SK-N-SH (cell line): ENCODE results near the gene FOXD3. TPM values are rescaled to one million over a fixed set of nuclear protein-coding genes. Genes with fewer than 3 reads are reported as not detected.

Experiments used
- CTCF ChIA-PET: fragments of 300-600, 350-600 bp; formaldehyde crosslinking; extraction: SDS; loops from one replicate; lab custom pipeline; 2021; lab: Yijun Ruan, JAX
- POLR2A ChIA-PET: fragments of 350-600 bp; sonication (Branson Sonifier 250); formaldehyde crosslinking; extraction: SDS; loops from one replicate; lab custom pipeline; 2020; ENCODE audit warnings: antibody characterized with exemption, inconsistent platforms; lab: Yijun Ruan, JAX
- DNase-seq: peaks from one replicate; pipeline ENCODE4 v3.0.0; 2012
- H2AFZ ChIP-seq: fragments of 200-600 bp; sonication (generic); 2 replicates; pipeline ENCODE4 v1.8.1; 2016; ENCODE audit warnings: antibody characterized with exemption, mild to moderate bottlenecking, low read depth
- H3F3A ChIP-seq: fragments of 200-600 bp; sonication (generic); replicated peaks from 2 replicates; pipeline ENCODE3; 2016; ENCODE audit warnings: antibody characterized with exemption, mild to moderate bottlenecking; ENCODE audit not compliant: insufficient read depth
- H3K27ac ChIP-seq, 2 experiments: fragments of 200-500 bp in 1 of 2; fragments of 200-600 bp in 1 of 2; sonication (Bioruptor generic) in 1 of 2; sonication (generic), shearing (Covaris generic) in 1 of 2; 2 replicates each; pipeline versions ENCODE4 v1.5.1 to v1.6.1; 2014 to 2016; ENCODE audit warnings: low read depth in 2 of 2, inconsistent platforms in 1 of 2, low read length in 1 of 2, mild to moderate bottlenecking in 1 of 2, mixed read lengths in 1 of 2
- H3K27me3 ChIP-seq: fragments of 200-600 bp; sonication (generic), shearing (Covaris generic); 2 replicates; pipeline ENCODE4 v1.6.1; 2016; ENCODE audit warnings: mixed run types; ENCODE audit not compliant: insufficient read depth
- H3K36me3 ChIP-seq, 2 experiments: fragments of 200-500 bp in 1 of 2; fragments of 200-600 bp in 1 of 2; sonication (Bioruptor generic) in 1 of 2; sonication (generic) in 1 of 2; replicated peaks in 1 of 2; 2 replicates each; pipeline versions ENCODE3 to v1.5.1; 2014 to 2016; ENCODE audit warnings: low read length in 1 of 2, mild to moderate bottlenecking in 1 of 2; ENCODE audit not compliant: insufficient read depth in 2 of 2, control insufficient read depth in 1 of 2
- H3K4me1 ChIP-seq, 2 experiments: fragments of 200-500 bp in 1 of 2; fragments of 200-600 bp in 1 of 2; sonication (Bioruptor generic) in 1 of 2; sonication (generic), shearing (Covaris generic) in 1 of 2; 2 replicates each; pipeline versions ENCODE4 v1.5.1 to v1.6.1; 2014 to 2016; ENCODE audit warnings: low read depth in 1 of 2, low read length in 1 of 2, mixed run types in 1 of 2; ENCODE audit not compliant: insufficient read depth in 2 of 2, control insufficient read depth in 1 of 2
- H3K4me2 ChIP-seq: fragments of 200-600 bp; sonication (generic), shearing (Covaris generic); 2 replicates; pipeline ENCODE4 v1.6.1; 2017; ENCODE audit warnings: mixed run types
- H3K4me3 ChIP-seq, 2 experiments: fragments of 200-500 bp in 1 of 2; fragments of 200-600 bp in 1 of 2; sonication (Bioruptor generic) in 1 of 2; sonication (generic), shearing (Covaris generic) in 1 of 2; 2 replicates each; pipeline versions ENCODE4 v1.5.1 to v1.8.1; 2014 to 2016; ENCODE audit warnings: low read depth in 2 of 2, inconsistent platforms in 1 of 2, low read length in 1 of 2, mild to moderate bottlenecking in 1 of 2, mixed read lengths in 1 of 2, moderate library complexity in 1 of 2
- H3K79me2 ChIP-seq: fragments of 200-600 bp; sonication (generic); 2 replicates; pipeline ENCODE4 v1.8.1; 2017; ENCODE audit warnings: mild to moderate bottlenecking; ENCODE audit not compliant: insufficient read depth
- H3K9ac ChIP-seq: fragments of 200-600 bp; sonication (generic); 2 replicates; pipeline ENCODE4 v1.6.1; 2017; ENCODE audit warnings: mixed run types
- H3K9me2 ChIP-seq: fragments of 200-600 bp; sonication (generic); 2 replicates; pipeline ENCODE4 v1.6.1; 2017; ENCODE audit warnings: mixed run types
- H3K9me3 ChIP-seq: fragments of 200-600 bp; sonication (generic); 2 replicates; pipeline ENCODE4 v1.6.1; 2017; ENCODE audit warnings: mixed run types, mild to moderate bottlenecking, moderate library complexity
- H4K20me1 ChIP-seq: fragments of 200-600 bp; sonication (generic); 2 replicates; pipeline ENCODE4 v1.6.1; 2017; ENCODE audit warnings: mild to moderate bottlenecking, mixed run types; ENCODE audit not compliant: insufficient read depth
- CHD2 ChIP-seq: fragments of 150-350 bp; IDR thresholded peaks from 2 replicates; pipeline ENCODE4 v1.6.1; 2018; ENCODE audit warnings: low read length; ENCODE audit not compliant: partially characterized antibody
- ELF1 ChIP-seq: IDR thresholded peaks from 2 replicates; pipeline ENCODE4 v1.4.0; 2012
- EZH2phosphoT487 ChIP-seq: fragments of 200-600 bp; sonication (generic); IDR thresholded peaks from 2 replicates; pipeline ENCODE4 v1.6.1; 2017; ENCODE audit warnings: low read depth, mixed run types, mild to moderate bottlenecking, antibody characterized with exemption, moderate library complexity, borderline replicate concordance
- FOXJ3 ChIP-seq: sonication (generic); formaldehyde crosslinking; IDR thresholded peaks from 2 replicates; pipeline ENCODE4 v1.5.1; 2020; ENCODE audit warnings: mild to moderate bottlenecking, missing genetic modification reagents
- FOXM1 ChIP-seq: IDR thresholded peaks from 2 replicates; pipeline ENCODE4 v1.4.0; 2012; ENCODE audit warnings: low read depth, mild to moderate bottlenecking
- MEF2A ChIP-seq: IDR thresholded peaks from 2 replicates; pipeline ENCODE4 v1.4.0; 2012; ENCODE audit warnings: low read depth, borderline replicate concordance
- MXI1 ChIP-seq: IDR thresholded peaks from 2 replicates; pipeline ENCODE4 v1.6.1; 2012; ENCODE audit warnings: mild to moderate bottlenecking, low read depth, low read length, improper control_type of control experiment
- PBX3 ChIP-seq: IDR thresholded peaks from 2 replicates; pipeline ENCODE4; 2012
- POLR2AphosphoS5 ChIP-seq: IDR thresholded peaks from 2 replicates; pipeline ENCODE4 v1.6.1; 2012; ENCODE audit warnings: low read depth, low read length
- RAD21 ChIP-seq: IDR thresholded peaks from 2 replicates; pipeline ENCODE4 v1.6.1; 2012; ENCODE audit warnings: mild to moderate bottlenecking, low read length
- RXRA ChIP-seq: IDR thresholded peaks from 2 replicates; pipeline ENCODE4 v1.4.0; 2012; ENCODE audit warnings: low read depth, mild to moderate bottlenecking, borderline replicate concordance
- SIN3A ChIP-seq: IDR thresholded peaks from 2 replicates; pipeline ENCODE4 v1.6.1; 2012; ENCODE audit warnings: low read depth, mild to moderate bottlenecking, low read length, moderate library complexity, borderline replicate concordance
- SMC3 ChIP-seq: IDR thresholded peaks from 2 replicates; pipeline ENCODE4 v1.6.1; 2012; ENCODE audit warnings: low read depth, low read length, improper control_type of control experiment
- TAF1 ChIP-seq: IDR thresholded peaks from 2 replicates; pipeline ENCODE4 v1.6.1; 2012; ENCODE audit warnings: low read depth, mild to moderate bottlenecking, low read length, moderate library complexity, borderline replicate concordance
- USF2 ChIP-seq: fragments of 150-350 bp; IDR thresholded peaks from 2 replicates; pipeline ENCODE4 v1.6.1; 2017; ENCODE audit warnings: antibody characterized with exemption, low read length, low read depth, borderline replicate concordance
- YY1 ChIP-seq: IDR thresholded peaks from 2 replicates; pipeline ENCODE4 v1.4.0; 2012; ENCODE audit warnings: low read depth, mild to moderate bottlenecking
- WGBS: methylation state at CpG from one replicate; pipeline ENCODE4 v1.1.6; 2017; ENCODE audit warnings: low lambda C conversion rate; 5-methylcytosine and 5-hydroxymethylcytosine counted together
- polyA plus RNA-seq, 3 experiments: library from polyadenylated mRNA; depleted of rRNA; stranded (reverse); fragments of >200 nt; gene quantifications; 2 replicates each; pipeline ENCODE4 v1.2.3, GENCODE V29; 2012
- TF ChIP-seq, protein P1 (sequence below): IDR thresholded peaks from 2 replicates; pipeline ENCODE4 v1.4.0; 2012; ENCODE audit warnings: low read depth
- TF ChIP-seq, protein P2 (sequence below): IDR thresholded peaks from 2 replicates; pipeline ENCODE4 v1.4.0; 2012; ENCODE audit warnings: low read depth, borderline replicate concordance

Gene FOXD3
- polyA plus RNA-seq, 1 of the 3 experiments (the other 2 are of a cell fraction): not detected

DNA sequence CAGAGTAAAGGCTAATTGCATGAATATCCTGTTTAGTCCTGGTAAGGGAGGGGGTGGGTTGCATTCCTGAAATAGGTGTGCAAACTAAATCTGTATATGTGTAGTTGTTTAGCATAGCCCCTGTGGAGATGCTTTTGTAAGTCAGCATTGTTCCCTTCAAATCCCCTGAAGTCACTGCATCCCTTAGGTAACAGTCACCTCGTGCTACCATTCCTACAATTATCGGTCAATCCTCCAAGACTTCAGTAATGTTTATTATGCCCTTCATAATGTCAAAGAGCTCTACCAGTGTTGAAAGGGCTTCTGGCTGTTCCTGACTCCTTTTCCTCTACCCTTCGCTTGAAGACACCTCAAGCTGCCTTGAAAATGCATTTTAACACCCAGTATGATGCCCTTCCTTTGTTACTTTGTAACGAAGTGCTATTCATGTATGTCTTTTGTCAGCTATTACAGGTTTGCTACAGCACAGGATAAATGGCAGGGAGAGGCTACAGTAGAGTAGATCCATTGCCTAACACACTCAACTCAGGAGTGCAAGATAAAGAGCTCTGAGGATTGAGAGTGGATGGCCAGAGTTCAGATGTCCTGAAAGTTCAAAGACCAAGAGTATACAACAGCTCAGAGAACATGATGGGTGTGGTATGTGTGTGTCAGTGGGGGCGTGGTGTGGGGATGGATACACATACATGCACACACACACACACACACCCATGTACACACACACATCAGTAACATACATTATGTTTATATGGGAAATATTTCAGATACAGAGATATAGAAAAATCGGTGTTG, 27.4 kb upstream of the FOXD3 start:
- Histone ChIP-seq H3K27ac (no peak overlapping the region), H2AFZ (no peak overlapping the region), H3K4me3 (no peak overlapping the region), H3K36me3 (no peaks in the 10 kb centered on the region), H3K9me2 (no peaks in the 10 kb centered on the region), H4K20me1 (no peaks in the 10 kb centered on the region), H3K4me2 (no peak overlapping the region), H3F3A (no peaks in the 10 kb centered on the region), H3K27me3 (no peaks in the 10 kb centered on the region), H3K9ac (no peak overlapping the region), H3K4me1 (no peaks in the 10 kb centered on the region), H3K9me3 (no peaks in the 10 kb centered on the region), H3K79me2 (no peaks in the 10 kb centered on the region)
- DNase-seq: no peak
- WGBS: 35% methylated on average over 6 of the region's 6 CpGs
- CTCF ChIA-PET: interaction anchor here (1.2 to 1.3 kb wide), 2 partner anchors 14 to 384 kb away, joined by 3 to 4 read pairs; no protein-coding TSS in a partner anchor
- TF ChIP-seq, protein P1, sequence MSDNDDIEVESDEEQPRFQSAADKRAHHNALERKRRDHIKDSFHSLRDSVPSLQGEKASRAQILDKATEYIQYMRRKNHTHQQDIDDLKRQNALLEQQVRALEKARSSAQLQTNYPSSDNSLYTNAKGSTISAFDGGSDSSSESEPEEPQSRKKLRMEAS: no peak
- TF ChIP-seq PBX3 (no peak), MEF2A (no peak), RAD21 (no peak), YY1 (no peak), SMC3 (no peak), POLR2AphosphoS5 (no peak), SIN3A (no peak), ELF1 (no peak), USF2 (no peak)
- POLR2A ChIA-PET: no interaction called here

GRCh38 chr1:63304410-63304809, 18.0 kb upstream of the FOXD3 start:
- POLR2A ChIA-PET: no interaction called here
- Histone ChIP-seq H3K4me1 (no peaks in the 10 kb centered on the region), H3K36me3 (no peaks in the 10 kb centered on the region), H3K27me3 (no peaks in the 10 kb centered on the region; the same call in 1 of the 2 replicates), H3K4me3 (no peak overlapping the region), H3K79me2 (no peaks in the 10 kb centered on the region), H2AFZ (no peak overlapping the region)
- CTCF ChIA-PET: no interaction called here
- TF ChIP-seq, protein P2, sequence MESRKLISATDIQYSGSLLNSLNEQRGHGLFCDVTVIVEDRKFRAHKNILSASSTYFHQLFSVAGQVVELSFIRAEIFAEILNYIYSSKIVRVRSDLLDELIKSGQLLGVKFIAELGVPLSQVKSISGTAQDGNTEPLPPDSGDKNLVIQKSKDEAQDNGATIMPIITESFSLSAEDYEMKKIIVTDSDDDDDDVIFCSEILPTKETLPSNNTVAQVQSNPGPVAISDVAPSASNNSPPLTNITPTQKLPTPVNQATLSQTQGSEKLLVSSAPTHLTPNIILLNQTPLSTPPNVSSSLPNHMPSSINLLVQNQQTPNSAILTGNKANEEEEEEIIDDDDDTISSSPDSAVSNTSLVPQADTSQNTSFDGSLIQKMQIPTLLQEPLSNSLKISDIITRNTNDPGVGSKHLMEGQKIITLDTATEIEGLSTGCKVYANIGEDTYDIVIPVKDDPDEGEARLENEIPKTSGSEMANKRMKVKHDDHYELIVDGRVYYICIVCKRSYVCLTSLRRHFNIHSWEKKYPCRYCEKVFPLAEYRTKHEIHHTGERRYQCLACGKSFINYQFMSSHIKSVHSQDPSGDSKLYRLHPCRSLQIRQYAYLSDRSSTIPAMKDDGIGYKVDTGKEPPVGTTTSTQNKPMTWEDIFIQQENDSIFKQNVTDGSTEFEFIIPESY: no peak
- no peak for TF ChIP-seq FOXJ3 (CRISPR knock-in tag)
- TF ChIP-seq CHD2: no peak
- TF ChIP-seq TAF1: no peak
- TF ChIP-seq EZH2phosphoT487: no peak
- TF ChIP-seq MXI1: no peak
- no peak for TF ChIP-seq ELF1
- no peak for TF ChIP-seq FOXM1
- TF ChIP-seq RXRA: no peak
- TF ChIP-seq, all 33 proteins: peak for 0
- WGBS: 0% methylated on average over 2 of the region's 2 CpGs
- Histone ChIP-seq H3K9me2 (no peaks in the 10 kb centered on the region), H3K4me2 (no peak overlapping the region), H3K9me3 (no peaks in the 10 kb centered on the region), H3K9ac (no peak overlapping the region), H4K20me1 (no peaks in the 10 kb centered on the region), H3F3A (no peaks in the 10 kb centered on the region), H3K27ac (no peak overlapping the region)
- no peak for DNase-seq
